ENCODE measurements around the gene STK24. TPM values are rescaled to one million over a fixed set of nuclear protein-coding genes. Genes with fewer than 3 reads are reported as not detected.

Gene STK24
- total RNA-seq, 1 experiment from 2014 or later: 84.8 TPM

DNA sequence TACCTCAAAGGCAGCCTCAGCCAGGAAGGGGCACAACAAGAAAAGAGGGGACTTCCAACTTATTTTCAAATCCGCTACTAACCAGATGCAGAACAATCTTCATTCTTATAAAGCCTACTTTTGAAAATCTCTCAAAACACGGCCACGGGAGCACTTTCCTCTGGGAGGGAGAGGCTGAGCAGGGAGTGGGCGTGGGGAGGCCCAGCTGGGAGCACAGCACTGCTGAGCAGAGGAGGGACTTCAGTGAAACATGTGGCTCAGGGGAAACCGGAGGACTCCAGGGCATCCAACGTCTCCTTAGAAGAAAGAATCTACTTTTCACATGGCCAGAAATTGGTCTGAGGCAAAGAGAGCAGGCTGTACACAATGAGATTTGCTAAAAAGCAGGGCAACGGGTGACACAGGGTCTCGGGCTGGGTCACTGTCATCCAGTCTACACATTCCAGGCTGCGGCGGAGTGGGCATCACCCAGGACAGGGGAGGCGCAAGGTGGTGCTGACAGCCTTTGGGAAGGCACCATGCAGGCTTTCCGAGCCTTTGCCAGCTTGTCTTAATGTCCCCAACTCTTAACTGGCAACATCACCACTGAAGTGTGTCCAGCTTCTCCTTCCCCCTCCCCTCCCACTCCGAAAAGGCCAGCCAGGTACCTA, 117.1 kb downstream of the STK24 start:
- no TSS peak for BruUV-seq (replicated peaks)
- H3K9me3 ChIP-seq (ENCODE audit: low read depth, low read length, poor library complexity, severe bottlenecking): no peaks in the 10 kb centered on the region
- CTCF ChIA-PET: no interaction called here
- H3K36me3 ChIP-seq (ENCODE audit: insufficient read depth, low read length, poor library complexity, severe bottlenecking): peaks cover 30% of the 10 kb centered on the region
- H3K4me3 ChIP-seq (ENCODE audit: low read depth, low read length, poor library complexity, severe bottlenecking): no peak overlapping the region
- DNase-seq (ENCODE audit: low spot score): no peak
- peaks cover 4% of the 10 kb centered on the region for H3K4me1 ChIP-seq (ENCODE audit: insufficient read depth, low read length, poor library complexity, severe bottlenecking)
- no peak for TF ChIP-seq EZH2 (IDR thresholded peaks at IDR 0.05; ENCODE audit: borderline replicate concordance, low read depth, low read length, poor library complexity, severe bottlenecking)
- TF ChIP-seq, protein P1, sequence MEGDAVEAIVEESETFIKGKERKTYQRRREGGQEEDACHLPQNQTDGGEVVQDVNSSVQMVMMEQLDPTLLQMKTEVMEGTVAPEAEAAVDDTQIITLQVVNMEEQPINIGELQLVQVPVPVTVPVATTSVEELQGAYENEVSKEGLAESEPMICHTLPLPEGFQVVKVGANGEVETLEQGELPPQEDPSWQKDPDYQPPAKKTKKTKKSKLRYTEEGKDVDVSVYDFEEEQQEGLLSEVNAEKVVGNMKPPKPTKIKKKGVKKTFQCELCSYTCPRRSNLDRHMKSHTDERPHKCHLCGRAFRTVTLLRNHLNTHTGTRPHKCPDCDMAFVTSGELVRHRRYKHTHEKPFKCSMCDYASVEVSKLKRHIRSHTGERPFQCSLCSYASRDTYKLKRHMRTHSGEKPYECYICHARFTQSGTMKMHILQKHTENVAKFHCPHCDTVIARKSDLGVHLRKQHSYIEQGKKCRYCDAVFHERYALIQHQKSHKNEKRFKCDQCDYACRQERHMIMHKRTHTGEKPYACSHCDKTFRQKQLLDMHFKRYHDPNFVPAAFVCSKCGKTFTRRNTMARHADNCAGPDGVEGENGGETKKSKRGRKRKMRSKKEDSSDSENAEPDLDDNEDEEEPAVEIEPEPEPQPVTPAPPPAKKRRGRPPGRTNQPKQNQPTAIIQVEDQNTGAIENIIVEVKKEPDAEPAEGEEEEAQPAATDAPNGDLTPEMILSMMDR (conservative IDR thresholded peaks at IDR 0.05; ENCODE audit: low read depth, low read length): no peak
- POLR2A ChIA-PET (ENCODE audit: low non-redundant PET): no interaction called here
- no peak overlapping the region for H3K27ac ChIP-seq (ENCODE audit: low read depth, low read length, poor library complexity, severe bottlenecking)
- H3K27me3 ChIP-seq (replicated peaks; ENCODE audit: insufficient read depth, low read depth, low read length, poor library complexity): no peaks in the 10 kb centered on the region
- intact Hi-C loops (cut with micrococcal nuclease; ENCODE audit: unreplicated experiment): no loop called here

GRCh38 chr13:98459171-98459681, 117.7 kb downstream of the STK24 start:
- Histone ChIP-seq H3K4me1 (ENCODE audit: insufficient read depth, low read length, poor library complexity, severe bottlenecking) (peaks cover 8% of the 10 kb centered on the region), H3K4me3 (ENCODE audit: low read depth, low read length, poor library complexity, severe bottlenecking) (no peak overlapping the region), H3K27ac (ENCODE audit: low read depth, low read length, poor library complexity, severe bottlenecking) (no peak overlapping the region), H3K36me3 (ENCODE audit: insufficient read depth, low read length, poor library complexity, severe bottlenecking) (peaks cover 30% of the 10 kb centered on the region), H3K27me3 (replicated peaks; ENCODE audit: insufficient read depth, low read depth, low read length, poor library complexity) (no peaks in the 10 kb centered on the region), H3K9me3 (ENCODE audit: low read depth, low read length, poor library complexity, severe bottlenecking) (no peaks in the 10 kb centered on the region)
- intact Hi-C loops (cut with micrococcal nuclease; ENCODE audit: unreplicated experiment): no loop called here
- CTCF ChIA-PET: no interaction called here
- DNase-seq (ENCODE audit: low spot score): no peak
- BruUV-seq (replicated peaks): no TSS peak
- TF ChIP-seq EZH2 (IDR thresholded peaks at IDR 0.05; ENCODE audit: borderline replicate concordance, low read depth, low read length, poor library complexity, severe bottlenecking): no peak
- TF ChIP-seq, protein P1 (conservative IDR thresholded peaks at IDR 0.05; ENCODE audit: low read depth, low read length): no peak
- POLR2A ChIA-PET (ENCODE audit: low non-redundant PET): no interaction called here

- no peak for DNase-seq (ENCODE audit: low spot score)
- ChIA-PET CTCF (no interaction called here), POLR2A (ENCODE audit: low non-redundant PET) (no interaction called here)
- peaks cover 11% of the 10 kb centered on the region for H3K4me1 ChIP-seq (ENCODE audit: insufficient read depth, low read length, poor library complexity, severe bottlenecking)
- no peak overlapping the region for H3K4me3 ChIP-seq (ENCODE audit: low read depth, low read length, poor library complexity, severe bottlenecking)
- intact Hi-C loops (cut with micrococcal nuclease; ENCODE audit: unreplicated experiment): no loop called here
- no peaks in the 10 kb centered on the region for H3K9me3 ChIP-seq (ENCODE audit: low read depth, low read length, poor library complexity, severe bottlenecking)
- TF ChIP-seq, protein P1 (conservative IDR thresholded peaks at IDR 0.05; ENCODE audit: low read depth, low read length): no peak
- no peak for TF ChIP-seq EZH2 (IDR thresholded peaks at IDR 0.05; ENCODE audit: borderline replicate concordance, low read depth, low read length, poor library complexity, severe bottlenecking)
- no peak overlapping the region for H3K27ac ChIP-seq (ENCODE audit: low read depth, low read length, poor library complexity, severe bottlenecking)
- H3K36me3 ChIP-seq (ENCODE audit: insufficient read depth, low read length, poor library complexity, severe bottlenecking): peaks cover 25% of the 10 kb centered on the region
- no TSS peak for BruUV-seq (replicated peaks)
- no peaks in the 10 kb centered on the region for H3K27me3 ChIP-seq (replicated peaks; ENCODE audit: insufficient read depth, low read depth, low read length, poor library complexity)
These were observed 118.5 kb downstream of the STK24 start for GRCh38 chr13:98458431-98458830.

All from A673 (cell line).